Thyroid gland (tissue), 4 donors: Measurements from ENCODE around the gene SMCO4. TPM values are rescaled to one million over a fixed set of nuclear protein-coding genes. Genes with fewer than 3 reads are reported as not detected.

Source experiments
- DNase-seq, 2 donors: peaks; one replicate each; pipeline ENCODE4 v3.0.0-alpha.2; 2019
- H3K27ac ChIP-seq, 3 donors: fragments of 200-600 bp; sonication (generic); 1 replicate in 2 of 3; 2 replicates in 1 of 3; pipeline ENCODE4 v1.5.1; 2016 to 2019; ENCODE audit warnings: mild to moderate bottlenecking in 1 of 3, moderate library complexity in 1 of 3
- H3K27me3 ChIP-seq: fragments of 200-600 bp; sonication (generic); one replicate; pipeline ENCODE4 v1.5.1; 2019
- H3K36me3 ChIP-seq, 2 donors: fragments of 200-600 bp; sonication (generic); one replicate each; pipeline ENCODE4 v1.5.1; 2016 to 2019
- H3K4me1 ChIP-seq, 2 donors: fragments of 200-600 bp; sonication (generic); one replicate each; pipeline ENCODE4 v1.5.1; 2017 to 2019
- H3K4me3 ChIP-seq, 3 donors: fragments of 200-600 bp; sonication (generic); replicated peaks in 1 of 3; 1 replicate in 2 of 3; 2 replicates in 1 of 3; pipeline ENCODE4 v1.5.1; 2016; ENCODE audit warnings: mild to moderate bottlenecking in 1 of 3
- H3K9me3 ChIP-seq: fragments of 200-600 bp; sonication (generic); one replicate; pipeline ENCODE4 v1.5.1; 2017
- POLR2A ChIP-seq, 2 donors: fragments of 450-650 bp; IDR thresholded peaks; one replicate each; pipeline ENCODE4 v1.6.1; 2017; ENCODE audit warnings: antibody characterized with exemption in 2 of 2, mild to moderate bottlenecking in 2 of 2, moderate library complexity in 1 of 2
- WGBS, 2 donors: methylation state at CpG; one replicate each; pipeline ENCODE4 v1.1.5; 2017; 5-methylcytosine and 5-hydroxymethylcytosine counted together
- intact Hi-C: fragments of 100-400 bp; cut with DNase I; formaldehyde crosslinking; loops from one replicate; pipeline ENCODE4 v1.15.1; 2023
- total RNA-seq, 4 donors: library from RNA; depleted of rRNA; stranded (reverse); fragments of >200 nt; gene quantifications; one replicate each; pipeline ENCODE4 v1.2.3, GENCODE V29; 2016
- TF ChIP-seq, protein P1 (sequence below), 6 experiments: fragments of 200-600 bp in 3 of 6; fragments of 450-650 bp in 3 of 6; sonication (generic) in 3 of 6; IDR thresholded peaks; one replicate each; pipeline ENCODE4 v1.5.1; 2016 to 2019; ENCODE audit warnings: antibody characterized with exemption in 6 of 6, mild to moderate bottlenecking in 2 of 6, inconsistent platforms in 1 of 6, moderate library complexity in 1 of 6

The SMCO4 gene
- total RNA-seq, 4 donors from 2014 or later, result 38.6 to 135 (median 102) TPM

DNA sequence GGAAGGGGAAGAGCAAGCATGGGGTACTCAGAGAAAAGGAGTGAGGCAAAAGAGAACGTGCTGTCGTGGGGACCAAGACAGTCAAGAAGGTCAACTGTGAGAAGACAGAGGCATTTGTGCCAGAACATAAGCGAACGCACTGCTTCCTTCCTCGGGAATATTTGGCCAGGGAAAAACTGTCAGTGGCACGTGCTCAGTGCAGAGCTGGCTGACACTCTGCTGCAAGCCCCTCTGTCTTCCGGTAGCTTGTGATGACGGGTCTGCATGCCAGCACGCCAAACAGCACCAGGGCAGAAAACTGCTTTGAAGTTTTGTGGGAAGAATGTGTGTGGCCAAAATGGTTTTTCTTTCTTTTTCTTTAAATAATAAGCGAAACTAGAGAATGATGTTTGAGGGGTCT, 60.6 kb downstream of the SMCO4 start:
- intact Hi-C loops, result no loop called here
- no peak overlapping the region for H3K27ac ChIP-seq
- H3K4me1 ChIP-seq, result peaks cover 4 to 8% of the 10 kb centered on the region in 2 donors
- no peak for DNase-seq
- no peaks in the 10 kb centered on the region for H3K27me3 ChIP-seq
- no peak overlapping the region for H3K4me3 ChIP-seq
- H3K36me3 ChIP-seq, result peaks cover 0 to 3% of the 10 kb centered on the region in 2 donors
- TF ChIP-seq, protein P1, sequence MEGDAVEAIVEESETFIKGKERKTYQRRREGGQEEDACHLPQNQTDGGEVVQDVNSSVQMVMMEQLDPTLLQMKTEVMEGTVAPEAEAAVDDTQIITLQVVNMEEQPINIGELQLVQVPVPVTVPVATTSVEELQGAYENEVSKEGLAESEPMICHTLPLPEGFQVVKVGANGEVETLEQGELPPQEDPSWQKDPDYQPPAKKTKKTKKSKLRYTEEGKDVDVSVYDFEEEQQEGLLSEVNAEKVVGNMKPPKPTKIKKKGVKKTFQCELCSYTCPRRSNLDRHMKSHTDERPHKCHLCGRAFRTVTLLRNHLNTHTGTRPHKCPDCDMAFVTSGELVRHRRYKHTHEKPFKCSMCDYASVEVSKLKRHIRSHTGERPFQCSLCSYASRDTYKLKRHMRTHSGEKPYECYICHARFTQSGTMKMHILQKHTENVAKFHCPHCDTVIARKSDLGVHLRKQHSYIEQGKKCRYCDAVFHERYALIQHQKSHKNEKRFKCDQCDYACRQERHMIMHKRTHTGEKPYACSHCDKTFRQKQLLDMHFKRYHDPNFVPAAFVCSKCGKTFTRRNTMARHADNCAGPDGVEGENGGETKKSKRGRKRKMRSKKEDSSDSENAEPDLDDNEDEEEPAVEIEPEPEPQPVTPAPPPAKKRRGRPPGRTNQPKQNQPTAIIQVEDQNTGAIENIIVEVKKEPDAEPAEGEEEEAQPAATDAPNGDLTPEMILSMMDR (IDR thresholded peaks at IDR 0.05), result no peak
- no peak for TF ChIP-seq POLR2A (IDR thresholded peaks at IDR 0.05)
- WGBS, 2 donors, result 76 to 77% methylated on average over 10 of the region's 10 CpGs
- no peaks in the 10 kb centered on the region for H3K9me3 ChIP-seq

DNA sequence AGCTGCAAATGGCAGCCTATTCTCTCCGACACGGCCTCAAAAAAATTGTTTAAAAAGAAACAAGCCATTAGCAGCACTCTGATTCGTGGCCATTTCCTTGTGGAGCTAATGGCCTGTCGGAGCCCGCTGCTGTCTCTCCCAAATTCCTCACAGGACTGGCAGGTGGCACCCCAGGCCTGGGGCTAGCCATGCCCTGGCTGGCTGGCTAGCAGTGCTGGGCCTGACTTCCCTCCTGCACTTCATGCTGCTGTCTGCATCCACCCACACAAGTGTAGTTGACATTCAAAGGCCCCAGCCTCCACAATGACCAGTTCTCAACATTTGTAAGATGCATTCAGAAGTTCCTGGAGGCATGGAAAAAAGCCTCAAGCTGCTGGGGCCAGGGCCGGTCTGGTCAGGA, 61.5 kb downstream of the SMCO4 start:
- no peaks in the 10 kb centered on the region for H3K9me3 ChIP-seq
- no peaks in the 10 kb centered on the region for H3K27me3 ChIP-seq
- H3K4me1 ChIP-seq, result peaks cover 1 to 4% of the 10 kb centered on the region in 2 donors
- H3K27ac ChIP-seq, result no peak overlapping the region
- peaks cover 0 to 3% of the 10 kb centered on the region in 2 donors for H3K36me3 ChIP-seq
- H3K4me3 ChIP-seq, result no peak overlapping the region
- peak in 1 of 2 donors; percentile 46 for DNase-seq
- intact Hi-C loops, result no loop called here
- 89 to 95% methylated on average over 6 of the region's 6 CpGs for WGBS, 2 donors
- TF ChIP-seq, protein P1 (IDR thresholded peaks at IDR 0.05), result peak in 3 of 6 experiments; percentile 13 to 33 (median 18)
- no peak for TF ChIP-seq POLR2A (IDR thresholded peaks at IDR 0.05)

GRCh38 chr11:93481279-93481678, 61.9 kb downstream of the SMCO4 start:
- 92 to 97% methylated on average over 16 of the region's 16 CpGs for WGBS, 2 donors
- DNase-seq, result no peak

GRCh38 chr11:93480756-93481155, 62.4 kb downstream of the SMCO4 start:
- WGBS, 2 donors, result 94 to 95% methylated on average over 1 of the region's 1 CpG
- Histone ChIP-seq H3K27me3 (no peaks in the 10 kb centered on the region), H3K36me3 (peaks cover 0 to 3% of the 10 kb centered on the region in 2 donors), H3K4me1 (peaks cover 0 to 4% of the 10 kb centered on the region in 2 donors), H3K27ac (no peak overlapping the region), H3K4me3 (no peak overlapping the region), H3K9me3 (no peaks in the 10 kb centered on the region)
- TF ChIP-seq, protein P1 (IDR thresholded peaks at IDR 0.05), result no peak
- TF ChIP-seq POLR2A (IDR thresholded peaks at IDR 0.05), result no peak
- intact Hi-C loops, result no loop called here
- DNase-seq, result no peak

More at GRCh38 chr11:93481279-93481678, 61.9 kb downstream of the SMCO4 start:
- Histone ChIP-seq H3K4me3 (no peak overlapping the region), H3K27ac (no peak overlapping the region), H3K9me3 (no peaks in the 10 kb centered on the region), H3K4me1 (peaks cover 0 to 4% of the 10 kb centered on the region in 2 donors), H3K36me3 (peaks cover 0 to 3% of the 10 kb centered on the region in 2 donors), H3K27me3 (no peaks in the 10 kb centered on the region)
- no peak for TF ChIP-seq POLR2A (IDR thresholded peaks at IDR 0.05)
- TF ChIP-seq, protein P1 (IDR thresholded peaks at IDR 0.05), result no peak
- intact Hi-C loops, result no loop called here

DNA sequence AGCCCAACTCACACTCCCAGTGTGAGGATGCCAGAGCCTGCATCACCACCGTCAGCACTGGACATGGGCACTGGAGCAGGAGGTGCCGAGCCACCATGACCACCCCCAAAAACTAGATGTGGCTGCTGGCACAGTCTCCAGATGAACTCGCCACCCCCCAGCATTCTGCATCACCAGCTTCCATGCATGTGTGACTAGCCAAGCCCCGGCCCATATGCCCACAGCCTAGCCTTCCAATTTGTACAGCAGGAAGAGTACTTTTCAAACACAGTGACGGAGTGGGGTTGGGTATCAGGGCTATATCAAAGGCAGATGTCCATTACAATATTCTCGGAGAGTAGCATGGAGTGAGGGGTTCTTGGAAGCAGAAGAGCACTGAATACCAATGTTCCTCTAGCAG, 62.9 kb downstream of the SMCO4 start:
- Histone ChIP-seq H3K4me3 (no peak overlapping the region), H3K36me3 (peaks cover 0 to 3% of the 10 kb centered on the region in 2 donors), H3K27ac (no peak overlapping the region), H3K27me3 (no peaks in the 10 kb centered on the region), H3K9me3 (no peaks in the 10 kb centered on the region), H3K4me1 (peaks cover 0 to 4% of the 10 kb centered on the region in 2 donors)
- intact Hi-C loops, result no loop called here
- WGBS, 2 donors, result 93 to 100% methylated on average over 5 to 6 of the region's 6 CpGs
- DNase-seq, result no peak
- TF ChIP-seq, protein P1 (IDR thresholded peaks at IDR 0.05), result no peak
- TF ChIP-seq POLR2A (IDR thresholded peaks at IDR 0.05), result no peak
